Esophagus squamous epithelium (tissue), 4 donors: ENCODE data around the gene RTL10.

Experiments
- POLR2A ChIP-seq, 4 donors: fragments of 450-650 bp; IDR thresholded peaks; one replicate each; pipeline ENCODE4 v1.6.1; 2017; ENCODE audit warnings: antibody characterized with exemption in 4 of 4, mild to moderate bottlenecking in 4 of 4, moderate library complexity in 3 of 4
- TF ChIP-seq, protein P1 (sequence below), 6 experiments: fragments of 450-650 bp in 4 of 6; fragments of 200-600 bp in 2 of 6; sonication (generic) in 2 of 6; IDR thresholded peaks; one replicate each; pipeline ENCODE4 v1.5.1; 2016 to 2019; ENCODE audit warnings: antibody characterized with exemption in 6 of 6, mild to moderate bottlenecking in 4 of 6, moderate library complexity in 4 of 6

GRCh38 chr22:19867617-19868016, 12.9 kb upstream of the RTL10 start:
- TF ChIP-seq, protein P1, sequence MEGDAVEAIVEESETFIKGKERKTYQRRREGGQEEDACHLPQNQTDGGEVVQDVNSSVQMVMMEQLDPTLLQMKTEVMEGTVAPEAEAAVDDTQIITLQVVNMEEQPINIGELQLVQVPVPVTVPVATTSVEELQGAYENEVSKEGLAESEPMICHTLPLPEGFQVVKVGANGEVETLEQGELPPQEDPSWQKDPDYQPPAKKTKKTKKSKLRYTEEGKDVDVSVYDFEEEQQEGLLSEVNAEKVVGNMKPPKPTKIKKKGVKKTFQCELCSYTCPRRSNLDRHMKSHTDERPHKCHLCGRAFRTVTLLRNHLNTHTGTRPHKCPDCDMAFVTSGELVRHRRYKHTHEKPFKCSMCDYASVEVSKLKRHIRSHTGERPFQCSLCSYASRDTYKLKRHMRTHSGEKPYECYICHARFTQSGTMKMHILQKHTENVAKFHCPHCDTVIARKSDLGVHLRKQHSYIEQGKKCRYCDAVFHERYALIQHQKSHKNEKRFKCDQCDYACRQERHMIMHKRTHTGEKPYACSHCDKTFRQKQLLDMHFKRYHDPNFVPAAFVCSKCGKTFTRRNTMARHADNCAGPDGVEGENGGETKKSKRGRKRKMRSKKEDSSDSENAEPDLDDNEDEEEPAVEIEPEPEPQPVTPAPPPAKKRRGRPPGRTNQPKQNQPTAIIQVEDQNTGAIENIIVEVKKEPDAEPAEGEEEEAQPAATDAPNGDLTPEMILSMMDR (IDR thresholded peaks at IDR 0.05): no peak
- TF ChIP-seq POLR2A (IDR thresholded peaks at IDR 0.05): no peak
